SK-N-SH treated with all-trans-retinoic acid at 6 μM for 48 hours (cell line): Measurements from ENCODE around the gene KCNJ16.

Source experiments
- ARNTL ChIP-seq: fragments of 450-650 bp; formaldehyde crosslinking; IDR thresholded peaks from 2 replicates; pipeline ENCODE4 v1.5.0; 2020; ENCODE audit warnings: low read depth, mild to moderate bottlenecking, moderate library complexity, borderline replicate concordance
- CSDC2 ChIP-seq: fragments of 250-450 bp; sonication (Bioruptor Pico); IDR thresholded peaks from 2 replicates; pipeline ENCODE4 v1.5.0; 2020; ENCODE audit warnings: mild to moderate bottlenecking, moderate library complexity
- GLIS3 ChIP-seq: fragments of 250-450 bp; sonication (Bioruptor Pico); IDR thresholded peaks from 2 replicates; pipeline ENCODE4 v1.5.0; 2020; ENCODE audit warnings: mild to moderate bottlenecking, moderate library complexity
- ISL1 ChIP-seq: fragments of 250-450 bp; sonication (Bioruptor Pico); IDR thresholded peaks from 2 replicates; pipeline ENCODE4 v2.1.2; 2022; ENCODE audit warnings: mild to moderate bottlenecking, moderate library complexity
- OSR1 ChIP-seq: fragments of 250-450 bp; sonication (Bioruptor Pico); IDR thresholded peaks from 2 replicates; pipeline ENCODE4 v1.8.0; 2022; ENCODE audit warnings: moderate library complexity, mild to moderate bottlenecking, inconsistent platforms
- PPARA ChIP-seq: fragments of 250-450 bp; sonication (Bioruptor Pico); IDR thresholded peaks from 2 replicates; pipeline ENCODE4 v1.5.0; 2020; ENCODE audit warnings: mild to moderate bottlenecking, borderline replicate concordance
- TCF4 ChIP-seq: fragments of 250-450 bp; sonication (Bioruptor Pico); IDR thresholded peaks from 2 replicates; pipeline ENCODE4 v1.8.0; 2021; ENCODE audit warnings: mild to moderate bottlenecking, moderate library complexity, borderline replicate concordance
- ZC3H10 ChIP-seq: fragments of 250-450 bp; sonication (Bioruptor Pico); IDR thresholded peaks from 2 replicates; pipeline ENCODE4 v1.5.1; 2021; ENCODE audit warnings: mild to moderate bottlenecking, moderate library complexity
- ZFP3 ChIP-seq: fragments of 250-450 bp; sonication (Bioruptor Pico); IDR thresholded peaks from 2 replicates; pipeline ENCODE4 v1.5.0; 2020; ENCODE audit warnings: mild to moderate bottlenecking, moderate library complexity
- ZFP30 ChIP-seq: fragments of 450-650 bp; formaldehyde crosslinking; IDR thresholded peaks from 2 replicates; pipeline ENCODE4 v1.5.0; 2022; ENCODE audit warnings: mild to moderate bottlenecking, moderate library complexity
- ZNF565 ChIP-seq: fragments of 450-650 bp; formaldehyde crosslinking; conservative IDR thresholded peaks from 2 replicates; pipeline ENCODE4 v1.5.0; 2020; ENCODE audit warnings: low read depth, mild to moderate bottlenecking, moderate library complexity

- no peak for TF ChIP-seq ZFP3
- no peak for TF ChIP-seq ZFP30 (CRISPR knock-in tag)
- TF ChIP-seq CSDC2 (CRISPR knock-in tag): no peak
- no peak for TF ChIP-seq TCF4 (CRISPR knock-in tag)
- TF ChIP-seq GLIS3 (CRISPR knock-in tag): no peak
- no peak for TF ChIP-seq ISL1 (CRISPR knock-in tag)
- TF ChIP-seq ARNTL (CRISPR knock-in tag): no peak
- no peak for TF ChIP-seq ZNF565
- no peak for TF ChIP-seq PPARA (CRISPR knock-in tag)
- TF ChIP-seq ZC3H10 (CRISPR knock-in tag): no peak
- no peak for TF ChIP-seq OSR1 (CRISPR knock-in tag)
These were observed 11.5 kb downstream of the KCNJ16 start for GRCh38 chr17:70086516-70086915.
